GM12864 (cell line): ENCODE results near the gene PIP5K1B.

Source experiments
- DNase-seq: peaks from one replicate; pipeline ENCODE4 v3.0.0-alpha.2; 2011; ENCODE audit warnings: low read depth
- H3K4me3 ChIP-seq: 2 replicates; pipeline ENCODE4 v1.5.1; 2011; ENCODE audit warnings: mild to moderate bottlenecking, low read depth, low read length, control low read depth
- CTCF ChIP-seq: IDR thresholded peaks from 2 replicates; pipeline ENCODE4 v1.5.1; 2011; ENCODE audit warnings: low read depth, mild to moderate bottlenecking, moderate library complexity, low read length, control low read depth, inconsistent platforms; ENCODE audit errors: missing control alignments

Gene PIP5K1B

GRCh38 chr9:68798423-68798822 is 93.4 kb downstream of the PIP5K1B start:
- no peak for TF ChIP-seq CTCF
- H3K4me3 ChIP-seq, result no peak overlapping the region
- DNase-seq, result no peak

- no peak for DNase-seq
- no peak for TF ChIP-seq CTCF
- H3K4me3 ChIP-seq, result no peak overlapping the region
Measured at GRCh38 chr9:68800836-68801235, 95.8 kb downstream of the PIP5K1B start.

- no peak overlapping the region; the same call in 1 of the 2 replicates for H3K4me3 ChIP-seq
- no peak for TF ChIP-seq CTCF
- peak; percentile 80 for DNase-seq
Measured at GRCh38 chr9:68802525-68803015, 97.5 kb downstream of the PIP5K1B start.

GRCh38 chr9:68804911-68805889 is 100.2 kb downstream of the PIP5K1B start:
- H3K4me3 ChIP-seq, result no peak overlapping the region
- DNase-seq, result no peak
- TF ChIP-seq CTCF, result no peak

GRCh38 chr9:68805890-68806517 is 101.0 kb downstream of the PIP5K1B start:
- TF ChIP-seq CTCF, result no peak
- H3K4me3 ChIP-seq, result no peak overlapping the region
- DNase-seq, result no peak

GRCh38 chr9:68808338-68808890 is 103.4 kb downstream of the PIP5K1B start:
- H3K4me3 ChIP-seq, result no peak overlapping the region
- no peak for DNase-seq
- TF ChIP-seq CTCF, result no peak
